ENCODE results near the gene BTBD9. TPM values are rescaled to one million over a fixed set of nuclear protein-coding genes. Genes with fewer than 3 reads are reported as not detected.

BTBD9 gene
- total RNA-seq, 1 donor from 2014 or later, result 47.9 TPM

GRCh38 chr6:38445925-38446324 is 193.8 kb downstream of the BTBD9 start:
- TF ChIP-seq CTCF (IDR thresholded peaks at IDR 0.05), result no peak
- intact Hi-C loops (cut with DNase I), result no loop called here
- ATAC-seq (no peak), DNase-seq (no peak)
- no peaks in the 10 kb centered on the region for H3K9me3 ChIP-seq
- no peaks in the 10 kb centered on the region for H3K4me1 ChIP-seq
- no peak overlapping the region for H3K27ac ChIP-seq
- no peak overlapping the region for H3K4me3 ChIP-seq
- H3K27me3 ChIP-seq, result no peaks in the 10 kb centered on the region
- no peaks in the 10 kb centered on the region for H3K36me3 ChIP-seq

- no peak for DNase-seq
- intact Hi-C loops (cut with DNase I), result no loop called here
- no peak overlapping the region for H3K27ac ChIP-seq
- H3K4me1 ChIP-seq, result no peaks in the 10 kb centered on the region
- no peak for ATAC-seq
- H3K27me3 ChIP-seq, result no peaks in the 10 kb centered on the region
- H3K4me3 ChIP-seq, result no peak overlapping the region
- H3K36me3 ChIP-seq, result no peaks in the 10 kb centered on the region
- H3K9me3 ChIP-seq, result no peaks in the 10 kb centered on the region
- TF ChIP-seq CTCF (IDR thresholded peaks at IDR 0.05), result no peak
Measured at GRCh38 chr6:38445336-38445735, 194.4 kb downstream of the BTBD9 start.

DNA sequence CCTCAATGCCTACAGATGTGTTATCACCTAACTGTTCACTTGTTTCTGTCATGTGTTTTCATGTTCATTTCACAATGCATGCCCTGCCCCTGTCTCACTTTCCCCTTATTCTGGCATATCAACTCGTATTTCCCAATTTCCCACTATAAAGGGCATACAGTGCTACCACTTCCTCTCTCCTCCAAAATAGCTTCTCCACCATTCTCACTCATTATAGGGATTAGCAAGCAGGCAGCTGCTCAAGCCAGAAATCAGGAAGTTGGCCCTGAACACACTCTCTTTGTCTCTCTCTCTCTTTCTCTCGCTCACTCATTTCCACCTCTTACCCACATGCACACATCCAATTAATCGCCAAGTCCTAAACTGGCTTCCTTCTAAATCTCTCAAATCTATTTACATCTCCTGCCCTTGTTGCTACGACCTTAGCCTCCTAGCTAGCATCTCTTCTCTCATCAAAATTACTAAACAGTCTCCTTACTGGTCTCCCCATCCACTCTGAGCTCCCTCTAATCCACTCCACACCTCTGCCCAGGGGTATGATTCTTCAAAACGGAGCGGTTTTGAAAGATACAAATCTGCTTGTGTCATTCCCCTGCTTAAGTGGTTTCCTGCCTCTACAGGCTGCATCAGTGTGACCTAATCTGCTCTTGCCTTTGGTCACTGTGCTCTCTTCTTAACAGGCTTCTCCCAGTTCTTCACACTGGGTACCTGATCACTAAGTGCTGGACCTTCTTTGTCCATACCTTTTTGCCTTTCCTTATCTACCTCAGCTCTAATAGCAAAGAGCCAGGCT is 196.2 kb downstream of the BTBD9 start:
- intact Hi-C loops (cut with DNase I), result no loop called here

GRCh38 chr6:38438097-38438496 is 201.6 kb downstream of the BTBD9 start:
- Histone ChIP-seq H3K27me3 (no peaks in the 10 kb centered on the region), H3K4me1 (no peaks in the 10 kb centered on the region), H3K4me3 (no peak overlapping the region), H3K9me3 (no peaks in the 10 kb centered on the region), H3K27ac (no peak overlapping the region), H3K36me3 (no peaks in the 10 kb centered on the region)
- ATAC-seq, result no peak
- no peak for DNase-seq
- TF ChIP-seq CTCF (IDR thresholded peaks at IDR 0.05), result no peak
- intact Hi-C loops (cut with DNase I), result no loop called here

More for the DNA sequence above, 196.2 kb downstream of the BTBD9 start:
- TF ChIP-seq CTCF (IDR thresholded peaks at IDR 0.05), result no peak
- no peak for DNase-seq
- H3K27me3 ChIP-seq, result no peaks in the 10 kb centered on the region
- no peaks in the 10 kb centered on the region for H3K9me3 ChIP-seq
- no peak overlapping the region for H3K4me3 ChIP-seq
- peak; percentile 92 for ATAC-seq
- H3K36me3 ChIP-seq, result no peaks in the 10 kb centered on the region
- no peaks in the 10 kb centered on the region for H3K4me1 ChIP-seq
- H3K27ac ChIP-seq, result no peak overlapping the region

DNA sequence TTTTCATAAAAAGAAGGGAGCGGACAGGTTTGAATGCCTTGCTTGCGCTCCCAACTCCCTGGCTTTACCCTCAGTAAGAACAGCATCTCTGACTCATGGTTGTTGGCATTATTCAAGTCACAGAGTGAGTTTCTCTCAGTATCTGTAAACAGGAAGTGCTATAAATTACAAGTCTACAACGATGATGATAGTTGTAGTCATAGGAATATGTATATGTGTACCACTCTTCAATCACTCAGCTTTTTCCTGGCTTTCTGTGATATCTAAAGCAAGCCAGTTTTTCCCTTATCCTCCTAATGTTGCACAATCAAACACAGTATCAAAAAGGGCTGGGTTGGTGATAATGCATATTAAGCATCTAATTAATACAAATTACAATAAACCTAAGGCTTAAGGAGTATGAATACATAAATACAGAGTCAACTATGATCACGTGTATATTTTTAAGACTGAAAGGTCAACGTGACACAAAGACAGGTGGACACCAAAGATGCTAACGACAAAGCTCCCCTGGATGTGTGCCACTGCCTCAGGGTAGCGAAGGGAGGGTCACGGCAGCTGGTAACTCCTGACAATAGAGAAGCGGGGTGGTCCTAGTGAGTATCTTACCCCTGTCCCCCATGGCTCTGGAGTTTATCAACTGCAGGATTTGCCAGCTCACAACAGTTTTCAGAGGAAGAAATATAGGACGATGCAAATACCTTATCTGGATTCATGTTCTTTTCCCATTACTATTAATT is 202.8 kb downstream of the BTBD9 start:
- Histone ChIP-seq H3K9me3 (no peaks in the 10 kb centered on the region), H3K4me1 (no peaks in the 10 kb centered on the region), H3K27ac (no peak overlapping the region), H3K36me3 (no peaks in the 10 kb centered on the region), H3K4me3 (no peak overlapping the region), H3K27me3 (no peaks in the 10 kb centered on the region)
- DNase-seq (no peak), ATAC-seq (no peak)
- no peak for TF ChIP-seq CTCF (IDR thresholded peaks at IDR 0.05)
- intact Hi-C loops (cut with DNase I), result no loop called here

All from upper lobe of right lung (tissue), 1 donor.